K562 treated with DMSO at 1 percent for 12 hours (cell line): ENCODE data around the gene ZGRF1. TPM values are rescaled to one million over a fixed set of nuclear protein-coding genes. Genes with fewer than 3 reads are reported as not detected.

ENCODE experiments used
- total RNA-seq: library from RNA; unstranded; fragments of 300-600 nt; gene quantifications from 2 replicates; pipeline ENCODE4 v1.2.3, GENCODE V29; 2022; ENCODE audit not compliant: insufficient read depth

Gene ZGRF1
- total RNA-seq = 3.2 and 14.9 TPM in 2 replicates

GRCh38 chr4:112636688-112637551 lies at the start of gene ZGRF1, which contains the start of gene LARP7:
TSS of gene ZGRF1 (minus strand) at chr4:112636909. CDS start at chr4:112633176, 3,733 bp downstream.
TSS of gene LARP7 (plus strand) at chr4:112637143. CDS start at chr4:112644670, 7,527 bp downstream.

GRCh38 chr4:112516066-112516470 lies 120.6 kb downstream of the ZGRF1 start, which contains the start of gene NEUROG2:
TSS of gene NEUROG2 (minus strand) at chr4:112516180. CDS start at chr4:112515475, 705 bp downstream.

Other genes starting within 250 kb of the ZGRF1 start
- not detected in 2 replicates for gene NEUROG2, start 120.7 kb downstream of the ZGRF1 start, total RNA-seq
- gene LARP7, start 234 bp upstream of the ZGRF1 start, total RNA-seq = 33.7 and 33.8 TPM in 2 replicates